Neural progenitor cell (in vitro differentiated cells): ENCODE data around the gene MEIS1.

Source experiments
- CTCF ChIP-seq: fragments of 200-600 bp; sonication (generic); IDR thresholded peaks from 2 replicates; pipeline ENCODE4 v1.5.1; 2017; ENCODE audit warnings: antibody characterized with exemption, mild to moderate bottlenecking
- EZH2 ChIP-seq: fragments of 200-600 bp; sonication (generic); IDR thresholded peaks from 2 replicates; pipeline ENCODE4 v1.6.1; 2017; ENCODE audit warnings: antibody characterized with exemption, mild to moderate bottlenecking, moderate library complexity
- EZH2phosphoT487 ChIP-seq: fragments of 200-600 bp; sonication (generic); IDR thresholded peaks from 2 replicates; pipeline ENCODE4 v1.6.1; 2017; ENCODE audit warnings: antibody characterized with exemption

- TF ChIP-seq CTCF, result no peak
- TF ChIP-seq EZH2, result peak; percentile 75
- peak; percentile 78 for TF ChIP-seq EZH2phosphoT487
Observed at GRCh38 chr2:66431846-66432587, 2.9 kb upstream of the MEIS1 start.
